NCI-H1694 treated with DMSO at 0.1 percent for 48 hours (cell line): ENCODE results near the gene NPIPA8.
"Not testable (repeated sequence)": the region's sequence is repeated elsewhere in the genome, so short reads cannot be mapped to it uniquely, and the experiment has no call there.

Experiments
- DNase-seq: peaks from one replicate; lab custom pipeline; 2025; lab: John Stamatoyannopoulos, UW

The NPIPA8 gene

GRCh38 chr16:18336636-18337035, at the start of gene NPIPA8:
Gene NPIPA8, minus strand, starts transcription at chr16:18336736. Its CDS starts 4,074 bp downstream, at chr16:18332662.
- not testable (repeated sequence) for DNase-seq

GRCh38 chr16:18385285-18385684, 48.7 kb upstream of the NPIPA8 start:
- DNase-seq = not testable (repeated sequence)

GRCh38 chr16:18384869-18385268, 48.3 kb upstream of the NPIPA8 start:
- not testable (repeated sequence) for DNase-seq

- DNase-seq = not testable (repeated sequence)
These were observed 47.6 kb upstream of the NPIPA8 start for GRCh38 chr16:18384098-18384636.

- not testable (repeated sequence) for DNase-seq
These were observed 46.2 kb upstream of the NPIPA8 start for GRCh38 chr16:18382696-18383095.

- not testable (repeated sequence) for DNase-seq
These were observed 11.2 kb upstream of the NPIPA8 start for GRCh38 chr16:18347742-18348141.

- not testable (repeated sequence) for DNase-seq
These were observed 10.5 kb upstream of the NPIPA8 start for GRCh38 chr16:18346993-18347392.

- not testable (repeated sequence) for DNase-seq
These were observed 8.1 kb upstream of the NPIPA8 start for GRCh38 chr16:18344634-18345033.

- DNase-seq = not testable (repeated sequence)
These were observed 5.5 kb upstream of the NPIPA8 start for GRCh38 chr16:18341986-18342385.

GRCh38 chr16:18341417-18341960, 5.0 kb upstream of the NPIPA8 start:
- DNase-seq = not testable (repeated sequence)

GRCh38 chr16:18339210-18339609, 2.7 kb upstream of the NPIPA8 start:
- not testable (repeated sequence) for DNase-seq

- DNase-seq = not testable (repeated sequence)
These were observed 24.7 kb downstream of the NPIPA8 start for GRCh38 chr16:18311811-18312210.

- not testable (repeated sequence) for DNase-seq
These were observed 27.4 kb downstream of the NPIPA8 start for GRCh38 chr16:18309159-18309558.

- DNase-seq = not testable (repeated sequence)
These were observed 29.3 kb downstream of the NPIPA8 start for GRCh38 chr16:18307241-18307640.

- DNase-seq = not testable (repeated sequence)
These were observed 30.5 kb downstream of the NPIPA8 start for GRCh38 chr16:18306066-18306465.

- not testable (repeated sequence) for DNase-seq
These were observed 33.4 kb downstream of the NPIPA8 start for GRCh38 chr16:18303059-18303706.

- DNase-seq = not testable (repeated sequence)
These were observed 38.8 kb downstream of the NPIPA8 start for GRCh38 chr16:18297714-18298113.

- DNase-seq = not testable (repeated sequence)
These were observed 39.6 kb downstream of the NPIPA8 start for GRCh38 chr16:18296931-18297330.

- DNase-seq = not testable (repeated sequence)
These were observed 42.2 kb downstream of the NPIPA8 start for GRCh38 chr16:18294371-18294770.

- DNase-seq = not testable (repeated sequence)
These were observed 43.1 kb downstream of the NPIPA8 start for GRCh38 chr16:18293337-18293956.

- not testable (repeated sequence) for DNase-seq
These were observed 45.6 kb downstream of the NPIPA8 start for GRCh38 chr16:18290959-18291358.

- not testable (repeated sequence) for DNase-seq
These were observed 50.2 kb downstream of the NPIPA8 start for GRCh38 chr16:18286342-18286741.

- DNase-seq = not testable (repeated sequence)
These were observed 56.2 kb downstream of the NPIPA8 start for GRCh38 chr16:18280319-18280718.
